ENCODE measurements around the gene LTB4R. TPM values are rescaled to one million over a fixed set of nuclear protein-coding genes. Genes with fewer than 3 reads are reported as not detected.

LTB4R gene
- total RNA-seq, 4 donors from 2014 or later: 0.13 to 2.2 (median 0.75) TPM

- ATAC-seq: no peak
- in situ Hi-C loops (cut with MboI; ENCODE audit: low sequenced_read_pairs in 4 of 4) (no loop called here), intact Hi-C loops (cut with DNase I; ENCODE audit: low total_unique reads) (no loop called here)
- DNase-seq: no peak
- H3K27me3 ChIP-seq: peaks cover 11 to 31% (median 20%) of the 10 kb centered on the region in 3 donors
- H3K4me1 ChIP-seq: peaks cover 0 to 2% of the 10 kb centered on the region in 2 donors
- TF ChIP-seq CTCF (IDR thresholded peaks at IDR 0.05 in 4 of 5, conservative IDR thresholded peaks at IDR 0.05 in 1 of 5): no peak
- no peak for TF ChIP-seq POLR2A (IDR thresholded peaks at IDR 0.05)
- H3K4me3 ChIP-seq: no peak overlapping the region
- no peak overlapping the region for H3K27ac ChIP-seq
- H3K36me3 ChIP-seq: no peaks in the 10 kb centered on the region
- H3K9me3 ChIP-seq: no peaks in the 10 kb centered on the region
Measured at GRCh38 chr14:24321212-24321975, 10.1 kb downstream of the LTB4R start.

DNA sequence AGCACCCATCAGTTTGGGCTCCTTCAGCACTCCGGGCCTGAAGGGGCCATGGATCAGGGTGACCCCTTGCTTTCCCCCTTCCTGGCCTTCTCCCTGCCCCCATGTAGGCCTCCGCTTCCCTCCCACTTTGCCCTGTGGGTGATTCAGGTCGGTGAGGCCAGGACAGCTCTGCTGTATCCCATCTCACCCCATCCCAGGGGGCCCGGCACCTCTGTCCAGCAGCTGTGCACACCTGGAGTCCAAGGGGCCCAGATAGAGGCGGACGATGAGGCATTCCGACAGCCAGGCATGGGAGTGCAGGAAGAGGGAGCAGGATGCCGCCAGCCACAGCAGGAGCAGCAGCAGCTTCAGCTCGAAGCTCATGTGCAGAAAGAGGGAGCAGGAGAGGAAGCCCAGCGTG, 11.4 kb downstream of the LTB4R start:
- H3K27me3 ChIP-seq: peaks cover 8 to 18% (median 8%) of the 10 kb centered on the region in 3 donors
- no peak overlapping the region for H3K4me3 ChIP-seq
- H3K36me3 ChIP-seq: no peaks in the 10 kb centered on the region
- ATAC-seq: no peak
- intact Hi-C loops (cut with DNase I; ENCODE audit: low total_unique reads) (no loop called here), in situ Hi-C loops (cut with MboI; ENCODE audit: low sequenced_read_pairs in 4 of 4) (no loop called here)
- no peaks in the 10 kb centered on the region for H3K9me3 ChIP-seq
- DNase-seq: no peak
- H3K4me1 ChIP-seq: no peaks in the 10 kb centered on the region
- no peak overlapping the region for H3K27ac ChIP-seq
- TF ChIP-seq POLR2A (IDR thresholded peaks at IDR 0.05) (no peak), CTCF (IDR thresholded peaks at IDR 0.05 in 4 of 5, conservative IDR thresholded peaks at IDR 0.05 in 1 of 5) (no peak)

GRCh38 chr14:24323341-24323740, 12.0 kb downstream of the LTB4R start:
- Histone ChIP-seq H3K4me3 (no peak overlapping the region), H3K9me3 (no peaks in the 10 kb centered on the region), H3K27ac (no peak overlapping the region), H3K36me3 (no peaks in the 10 kb centered on the region), H3K4me1 (no peaks in the 10 kb centered on the region), H3K27me3 (peaks cover 4 to 11% (median 8%) of the 10 kb centered on the region in 3 donors)
- in situ Hi-C loops (cut with MboI; ENCODE audit: low sequenced_read_pairs in 4 of 4) (no loop called here), intact Hi-C loops (cut with DNase I; ENCODE audit: low total_unique reads) (no loop called here)
- TF ChIP-seq POLR2A (IDR thresholded peaks at IDR 0.05) (no peak), CTCF (IDR thresholded peaks at IDR 0.05 in 4 of 5, conservative IDR thresholded peaks at IDR 0.05 in 1 of 5) (no peak)
- DNase-seq (no peak), ATAC-seq (no peak)

DNA sequence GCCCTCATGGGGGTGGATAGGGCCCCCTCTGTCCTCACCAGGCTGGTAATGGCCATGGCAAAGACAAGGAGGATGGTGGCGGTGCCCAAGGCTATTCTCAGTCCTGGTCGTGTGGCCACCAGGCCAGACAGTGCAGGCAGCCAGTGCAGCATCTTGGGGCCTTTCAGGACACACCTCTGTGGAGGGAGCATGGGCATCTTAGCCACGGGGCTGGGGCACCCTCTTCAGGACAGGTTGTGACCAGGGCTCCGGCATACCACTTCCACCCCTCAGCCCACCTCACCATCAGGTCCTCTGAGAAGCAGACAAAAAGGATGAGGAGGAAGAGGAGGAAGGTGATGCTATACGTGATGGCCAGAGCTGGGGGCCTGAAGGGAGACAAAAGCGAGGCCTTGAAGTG, 12.7 kb downstream of the LTB4R start:
- no peaks in the 10 kb centered on the region for H3K4me1 ChIP-seq
- intact Hi-C loops (cut with DNase I; ENCODE audit: low total_unique reads): no loop called here
- H3K4me3 ChIP-seq: no peak overlapping the region
- ATAC-seq: no peak
- peaks cover 2 to 5% (median 4%) of the 10 kb centered on the region in 3 donors for H3K27me3 ChIP-seq
- H3K36me3 ChIP-seq: no peaks in the 10 kb centered on the region
- no peaks in the 10 kb centered on the region for H3K9me3 ChIP-seq
- TF ChIP-seq CTCF (IDR thresholded peaks at IDR 0.05 in 4 of 5, conservative IDR thresholded peaks at IDR 0.05 in 1 of 5): no peak
- in situ Hi-C loops (cut with MboI; ENCODE audit: low sequenced_read_pairs in 4 of 4): no loop called here
- H3K27ac ChIP-seq: no peak overlapping the region
- DNase-seq: no peak

All from gastrocnemius medialis (tissue), 4 donors.